ENCODE results near the gene MAN1A1. TPM values are rescaled to one million over a fixed set of nuclear protein-coding genes. Genes with fewer than 3 reads are reported as not detected.

Gene MAN1A1
- total RNA-seq, 1 experiment from 2014 or later = 6.8 TPM

- no peak overlapping the region for H3K27ac Mint-ChIP-seq
- ATAC-seq (no peak), DNase-seq (ENCODE audit: low spot score) (no peak)
- peaks cover 4% of the 10 kb centered on the region; the same call in 1 of the 2 replicates for H3K4me1 Mint-ChIP-seq
- no peak overlapping the region for H3K4me3 Mint-ChIP-seq
- no peaks in the 10 kb centered on the region for H3K9me3 Mint-ChIP-seq
- CTCF ChIA-PET = no interaction called here
- TF ChIP-seq ESRRA (CRISPR knock-in tag; IDR thresholded peaks at IDR 0.05; ENCODE audit: borderline replicate concordance) (no peak), ZNF263 (CRISPR knock-in tag; IDR thresholded peaks at IDR 0.05; ENCODE audit: low read depth) (no peak), ZNF232 (CRISPR knock-in tag; IDR thresholded peaks at IDR 0.05) (no peak), IRF1 (CRISPR knock-in tag; IDR thresholded peaks at IDR 0.05) (no peak), FOXP1 (CRISPR knock-in tag; IDR thresholded peaks at IDR 0.05; ENCODE audit: borderline replicate concordance) (no peak), TP53 (CRISPR knock-in tag; IDR thresholded peaks at IDR 0.05) (no peak), E2F4 (CRISPR knock-in tag; IDR thresholded peaks at IDR 0.05; ENCODE audit: borderline replicate concordance, low read depth) (no peak), PREB (CRISPR knock-in tag; IDR thresholded peaks at IDR 0.05; ENCODE audit: borderline replicate concordance) (no peak), TEAD1 (CRISPR knock-in tag; IDR thresholded peaks at IDR 0.05) (no peak), ZNF219 (CRISPR knock-in tag; IDR thresholded peaks at IDR 0.05; ENCODE audit: borderline replicate concordance) (no peak), ELF4 (CRISPR knock-in tag; IDR thresholded peaks at IDR 0.05; ENCODE audit: low read depth) (no peak)
- TF ChIP-seq, protein P1, sequence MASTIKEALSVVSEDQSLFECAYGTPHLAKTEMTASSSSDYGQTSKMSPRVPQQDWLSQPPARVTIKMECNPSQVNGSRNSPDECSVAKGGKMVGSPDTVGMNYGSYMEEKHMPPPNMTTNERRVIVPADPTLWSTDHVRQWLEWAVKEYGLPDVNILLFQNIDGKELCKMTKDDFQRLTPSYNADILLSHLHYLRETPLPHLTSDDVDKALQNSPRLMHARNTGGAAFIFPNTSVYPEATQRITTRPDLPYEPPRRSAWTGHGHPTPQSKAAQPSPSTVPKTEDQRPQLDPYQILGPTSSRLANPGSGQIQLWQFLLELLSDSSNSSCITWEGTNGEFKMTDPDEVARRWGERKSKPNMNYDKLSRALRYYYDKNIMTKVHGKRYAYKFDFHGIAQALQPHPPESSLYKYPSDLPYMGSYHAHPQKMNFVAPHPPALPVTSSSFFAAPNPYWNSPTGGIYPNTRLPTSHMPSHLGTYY (CRISPR knock-in tag; IDR thresholded peaks at IDR 0.05) = no peak
- TF ChIP-seq, protein P2, sequence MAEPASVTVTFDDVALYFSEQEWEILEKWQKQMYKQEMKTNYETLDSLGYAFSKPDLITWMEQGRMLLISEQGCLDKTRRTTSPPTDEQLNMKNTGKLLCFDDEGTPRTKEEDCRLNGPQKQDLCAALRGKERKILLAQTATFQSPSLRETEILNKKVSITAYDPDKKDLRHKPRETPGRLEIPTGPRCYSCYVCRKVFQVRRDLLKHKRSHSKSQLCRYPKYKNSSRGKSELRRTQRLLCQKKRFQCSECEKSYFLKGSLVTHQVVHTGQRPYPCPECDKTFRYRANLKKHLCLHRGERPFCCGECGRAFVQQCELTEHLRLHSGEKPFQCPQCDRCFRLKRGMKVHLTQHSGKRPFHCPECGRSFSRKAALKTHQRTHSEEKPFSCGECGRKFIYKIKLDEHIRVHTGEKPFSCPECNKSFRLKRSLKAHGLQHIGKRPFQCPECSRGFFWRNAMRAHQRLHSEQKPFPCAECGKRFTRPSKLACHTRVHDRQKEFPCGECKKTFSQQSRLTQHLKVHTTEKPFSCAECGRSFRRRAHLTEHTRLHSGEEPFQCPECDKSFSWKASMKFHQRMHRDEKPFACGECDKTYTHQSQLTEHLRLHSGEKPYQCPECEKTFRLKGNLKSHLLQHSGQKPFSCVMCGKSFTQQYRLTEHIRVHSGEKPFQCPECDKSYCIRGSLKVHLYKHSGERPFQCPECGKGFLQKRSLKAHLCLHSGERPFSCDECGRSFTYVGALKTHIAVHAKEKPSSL (CRISPR knock-in tag; conservative IDR thresholded peaks at IDR 0.05) = no peak
- TF ChIP-seq, protein P3, sequence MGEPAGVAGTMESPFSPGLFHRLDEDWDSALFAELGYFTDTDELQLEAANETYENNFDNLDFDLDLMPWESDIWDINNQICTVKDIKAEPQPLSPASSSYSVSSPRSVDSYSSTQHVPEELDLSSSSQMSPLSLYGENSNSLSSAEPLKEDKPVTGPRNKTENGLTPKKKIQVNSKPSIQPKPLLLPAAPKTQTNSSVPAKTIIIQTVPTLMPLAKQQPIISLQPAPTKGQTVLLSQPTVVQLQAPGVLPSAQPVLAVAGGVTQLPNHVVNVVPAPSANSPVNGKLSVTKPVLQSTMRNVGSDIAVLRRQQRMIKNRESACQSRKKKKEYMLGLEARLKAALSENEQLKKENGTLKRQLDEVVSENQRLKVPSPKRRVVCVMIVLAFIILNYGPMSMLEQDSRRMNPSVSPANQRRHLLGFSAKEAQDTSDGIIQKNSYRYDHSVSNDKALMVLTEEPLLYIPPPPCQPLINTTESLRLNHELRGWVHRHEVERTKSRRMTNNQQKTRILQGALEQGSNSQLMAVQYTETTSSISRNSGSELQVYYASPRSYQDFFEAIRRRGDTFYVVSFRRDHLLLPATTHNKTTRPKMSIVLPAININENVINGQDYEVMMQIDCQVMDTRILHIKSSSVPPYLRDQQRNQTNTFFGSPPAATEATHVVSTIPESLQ (CRISPR knock-in tag; IDR thresholded peaks at IDR 0.05) = no peak
- TF ChIP-seq, protein P4, sequence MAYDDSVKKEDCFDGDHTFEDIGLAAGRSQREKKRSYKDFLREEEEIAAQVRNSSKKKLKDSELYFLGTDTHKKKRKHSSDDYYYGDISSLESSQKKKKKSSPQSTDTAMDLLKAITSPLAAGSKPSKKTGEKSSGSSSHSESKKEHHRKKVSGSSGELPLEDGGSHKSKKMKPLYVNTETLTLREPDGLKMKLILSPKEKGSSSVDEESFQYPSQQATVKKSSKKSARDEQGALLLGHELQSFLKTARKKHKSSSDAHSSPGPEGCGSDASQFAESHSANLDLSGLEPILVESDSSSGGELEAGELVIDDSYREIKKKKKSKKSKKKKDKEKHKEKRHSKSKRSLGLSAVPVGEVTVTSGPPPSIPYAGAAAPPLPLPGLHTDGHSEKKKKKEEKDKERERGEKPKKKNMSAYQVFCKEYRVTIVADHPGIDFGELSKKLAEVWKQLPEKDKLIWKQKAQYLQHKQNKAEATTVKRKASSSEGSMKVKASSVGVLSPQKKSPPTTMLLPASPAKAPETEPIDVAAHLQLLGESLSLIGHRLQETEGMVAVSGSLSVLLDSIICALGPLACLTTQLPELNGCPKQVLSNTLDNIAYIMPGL (CRISPR knock-in tag; IDR thresholded peaks at IDR 0.05) = no peak
- no peaks in the 10 kb centered on the region for H3K36me3 Mint-ChIP-seq
- POLR2A ChIA-PET = no interaction called here
- no peaks in the 10 kb centered on the region for H3K27me3 Mint-ChIP-seq (ENCODE audit: low read depth)
These were observed 26.7 kb downstream of the MAN1A1 start for GRCh38 chr6:119322715-119323350.
